Caco-2 (cell line): ENCODE results near the gene AUTS2. TPM values are rescaled to one million over a fixed set of nuclear protein-coding genes. Genes with fewer than 3 reads are reported as not detected.

Experiments
- BruUV-seq: library from RNA; stranded (reverse); fragments of 400-500 nt; replicated peaks from 2 replicates; lab custom pipeline; 2021; lab: Mats Ljungman, UMichigan
- CTCF ChIA-PET: fragments of 300-600 bp; sonication (Branson Sonifier 250); formaldehyde crosslinking; loops from one replicate; lab custom pipeline; 2022; ENCODE audit warnings: antibody characterized with exemption; lab: Charles Lee
- POLR2A ChIA-PET: fragments of 300-600 bp; sonication (Branson Sonifier 250); formaldehyde crosslinking; loops from one replicate; lab custom pipeline; 2022; ENCODE audit warnings: antibody characterized with exemption; lab: Charles Lee
- DNase-seq, 2 experiments: peaks; one replicate each; pipeline versions ENCODE4 v3.0.0 to v3.0.0-alpha.2; 2020 to 2022
- H3K27me3 ChIP-seq: replicated peaks from 2 replicates; pipeline ENCODE4 v1.6.0; 2011; ENCODE audit warnings: low read length; ENCODE audit not compliant: control insufficient read depth, insufficient read depth
- H3K36me3 ChIP-seq: 2 replicates; pipeline ENCODE4 v1.5.1; 2011; ENCODE audit warnings: low read length; ENCODE audit not compliant: control insufficient read depth, insufficient read depth
- H3K4me1 ChIP-seq: fragments of 250-450 bp; sonication (Bioruptor Pico); 2 replicates; pipeline ENCODE4 v1.5.1; 2020; ENCODE audit warnings: mild to moderate bottlenecking
- H3K4me3 ChIP-seq: 2 replicates; pipeline ENCODE4 v1.5.1; 2011; ENCODE audit warnings: low read depth, mild to moderate bottlenecking, control low read depth, low read length
- H3K9me3 ChIP-seq: fragments of 250-450 bp; sonication (Bioruptor Pico); 2 replicates; pipeline ENCODE4 v1.5.1; 2020; ENCODE audit warnings: mild to moderate bottlenecking, moderate library complexity
- H3K27ac Mint-ChIP-seq: one replicate; pipeline ENCODE4 v1.8.0; 2022; ENCODE audit warnings: mixed read lengths; ENCODE audit not compliant: unreplicated experiment
- H3K27me3 Mint-ChIP-seq: one replicate; pipeline ENCODE4 v1.8.0; 2022; ENCODE audit warnings: mixed read lengths; ENCODE audit not compliant: insufficient read depth, unreplicated experiment
- H3K36me3 Mint-ChIP-seq: one replicate; pipeline ENCODE4 v1.8.0; 2022; ENCODE audit warnings: mild to moderate bottlenecking, mixed read lengths; ENCODE audit not compliant: insufficient read depth, unreplicated experiment
- H3K4me1 Mint-ChIP-seq: one replicate; pipeline ENCODE4 v1.8.0; 2022; ENCODE audit warnings: low read depth, mixed read lengths; ENCODE audit not compliant: unreplicated experiment
- H3K4me3 Mint-ChIP-seq: one replicate; pipeline ENCODE4 v1.8.0; 2022; ENCODE audit warnings: mild to moderate bottlenecking, moderate library complexity, mixed read lengths; ENCODE audit not compliant: unreplicated experiment
- H3K9me3 Mint-ChIP-seq: one replicate; pipeline ENCODE4 v1.8.0; 2022; ENCODE audit warnings: mixed read lengths; ENCODE audit not compliant: unreplicated experiment
- intact Hi-C: fragments of 100-400 bp; cut with micrococcal nuclease; formaldehyde crosslinking; loops from one replicate; pipeline ENCODE4 v1.10.0; 2022; ENCODE audit not compliant: unreplicated experiment
- total RNA-seq: library from RNA; stranded (reverse); gene quantifications from 2 replicates; pipeline ENCODE4 v1.2.3, GENCODE V29; 2022
- TF ChIP-seq, protein P1 (sequence below), 2 experiments: fragments of 200-600 bp in 1 of 2; IDR thresholded peaks; 1 replicate in 1 of 2; 2 replicates in 1 of 2; pipeline versions ENCODE4 v1.5.1 to v1.8.0; 2011 to 2022; ENCODE audit warnings: antibody characterized with exemption in 1 of 2, control low read depth in 1 of 2, inconsistent platforms in 1 of 2, low read depth in 1 of 2, low read length in 1 of 2, mild to moderate bottlenecking in 1 of 2, moderate library complexity in 1 of 2; ENCODE audit not compliant: insufficient read depth in 1 of 2, severe bottlenecking in 1 of 2, unreplicated experiment in 1 of 2

The AUTS2 gene
- total RNA-seq, 1 experiment from 2014 or later: 37.1 TPM

DNA sequence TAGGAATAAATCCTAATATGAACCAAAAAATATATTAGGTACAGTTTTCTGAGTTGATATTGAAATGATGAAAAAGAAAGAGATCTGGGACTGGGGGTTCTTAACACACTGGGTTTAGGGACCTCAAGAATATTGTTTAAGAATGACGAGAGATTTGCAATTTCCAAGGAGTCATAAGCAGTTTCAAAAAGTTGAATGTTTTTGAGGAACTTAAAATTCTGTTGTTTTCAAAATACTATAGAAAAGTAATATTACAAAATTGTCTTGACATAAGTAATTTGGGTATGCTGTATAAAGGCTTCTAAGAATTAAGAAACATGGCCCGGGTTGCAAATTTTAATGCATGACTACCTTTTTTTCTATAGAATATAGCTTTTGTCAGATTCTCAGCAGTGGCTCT lies 88.1 kb downstream of the AUTS2 start:
- intact Hi-C loops: no loop called here
- no peaks in the 10 kb centered on the region for H3K4me1 ChIP-seq
- TF ChIP-seq, protein P1, sequence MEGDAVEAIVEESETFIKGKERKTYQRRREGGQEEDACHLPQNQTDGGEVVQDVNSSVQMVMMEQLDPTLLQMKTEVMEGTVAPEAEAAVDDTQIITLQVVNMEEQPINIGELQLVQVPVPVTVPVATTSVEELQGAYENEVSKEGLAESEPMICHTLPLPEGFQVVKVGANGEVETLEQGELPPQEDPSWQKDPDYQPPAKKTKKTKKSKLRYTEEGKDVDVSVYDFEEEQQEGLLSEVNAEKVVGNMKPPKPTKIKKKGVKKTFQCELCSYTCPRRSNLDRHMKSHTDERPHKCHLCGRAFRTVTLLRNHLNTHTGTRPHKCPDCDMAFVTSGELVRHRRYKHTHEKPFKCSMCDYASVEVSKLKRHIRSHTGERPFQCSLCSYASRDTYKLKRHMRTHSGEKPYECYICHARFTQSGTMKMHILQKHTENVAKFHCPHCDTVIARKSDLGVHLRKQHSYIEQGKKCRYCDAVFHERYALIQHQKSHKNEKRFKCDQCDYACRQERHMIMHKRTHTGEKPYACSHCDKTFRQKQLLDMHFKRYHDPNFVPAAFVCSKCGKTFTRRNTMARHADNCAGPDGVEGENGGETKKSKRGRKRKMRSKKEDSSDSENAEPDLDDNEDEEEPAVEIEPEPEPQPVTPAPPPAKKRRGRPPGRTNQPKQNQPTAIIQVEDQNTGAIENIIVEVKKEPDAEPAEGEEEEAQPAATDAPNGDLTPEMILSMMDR (IDR thresholded peaks at IDR 0.05; ENCODE audit: insufficient read depth in 1 of 2, low read depth in 1 of 2, low read length in 1 of 2, severe bottlenecking in 1 of 2, unreplicated experiment in 1 of 2): no peak
- no peaks in the 10 kb centered on the region for H3K9me3 ChIP-seq
- H3K4me3 ChIP-seq: no peak overlapping the region
- Mint-ChIP-seq H3K27me3 (no peaks in the 10 kb centered on the region), H3K36me3 (no peaks in the 10 kb centered on the region), H3K4me3 (no peak overlapping the region), H3K4me1 (no peaks in the 10 kb centered on the region), H3K27ac (no peak overlapping the region), H3K9me3 (no peaks in the 10 kb centered on the region)
- CTCF ChIA-PET: no interaction called here
- no peaks in the 10 kb centered on the region for H3K27me3 ChIP-seq
- DNase-seq: no peak
- no peaks in the 10 kb centered on the region for H3K36me3 ChIP-seq
- no TSS peak for BruUV-seq
- POLR2A ChIA-PET: no interaction called here

DNA sequence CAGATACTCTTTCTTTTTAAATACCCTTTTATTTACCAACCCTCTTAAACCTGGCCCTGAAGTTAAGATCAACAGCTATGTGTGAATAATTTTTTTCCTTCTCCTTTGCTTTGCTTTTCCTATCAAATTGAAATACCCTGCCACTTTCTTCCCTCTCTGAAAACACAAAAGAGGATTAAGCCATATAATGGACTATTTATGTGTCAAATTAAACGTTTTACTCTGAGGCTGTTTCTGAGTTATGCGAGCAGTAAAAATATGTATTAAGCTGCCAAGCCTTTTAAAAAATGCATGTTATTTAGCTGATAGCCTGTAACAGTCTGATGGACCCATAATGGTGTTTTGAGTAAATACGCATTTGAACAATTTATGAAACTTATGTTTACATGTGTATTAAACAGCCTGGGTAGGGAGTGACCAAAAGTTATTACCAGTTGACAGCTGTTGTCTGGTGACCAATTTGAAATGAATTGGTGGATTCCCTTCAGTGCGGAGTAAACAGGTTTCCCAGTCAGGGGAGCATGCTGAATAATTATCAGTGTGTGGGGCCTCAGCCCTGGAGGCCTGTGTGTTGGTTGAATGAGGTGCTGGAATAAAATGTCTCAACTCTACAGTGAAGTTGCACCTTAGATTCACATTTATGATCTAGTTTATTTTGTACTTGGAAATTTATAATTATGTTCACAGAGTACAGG lies 89.6 kb downstream of the AUTS2 start:
- ChIA-PET POLR2A (no interaction called here), CTCF (no interaction called here)
- no peaks in the 10 kb centered on the region for H3K27me3 Mint-ChIP-seq
- TF ChIP-seq, protein P1 (IDR thresholded peaks at IDR 0.05; ENCODE audit: insufficient read depth in 1 of 2, low read depth in 1 of 2, low read length in 1 of 2, severe bottlenecking in 1 of 2, unreplicated experiment in 1 of 2): no peak
- H3K9me3 ChIP-seq: no peaks in the 10 kb centered on the region
- intact Hi-C loops: no loop called here
- DNase-seq: peak in 1 of 2 experiments; percentile 11
- H3K4me3 ChIP-seq: no peak overlapping the region
- H3K4me1 Mint-ChIP-seq: no peaks in the 10 kb centered on the region
- no peaks in the 10 kb centered on the region for H3K36me3 Mint-ChIP-seq
- H3K36me3 ChIP-seq: no peaks in the 10 kb centered on the region
- H3K4me1 ChIP-seq: no peaks in the 10 kb centered on the region
- no peak overlapping the region for H3K27ac Mint-ChIP-seq
- no peak overlapping the region for H3K4me3 Mint-ChIP-seq
- H3K9me3 Mint-ChIP-seq: no peaks in the 10 kb centered on the region
- H3K27me3 ChIP-seq: no peaks in the 10 kb centered on the region
- no TSS peak for BruUV-seq

DNA sequence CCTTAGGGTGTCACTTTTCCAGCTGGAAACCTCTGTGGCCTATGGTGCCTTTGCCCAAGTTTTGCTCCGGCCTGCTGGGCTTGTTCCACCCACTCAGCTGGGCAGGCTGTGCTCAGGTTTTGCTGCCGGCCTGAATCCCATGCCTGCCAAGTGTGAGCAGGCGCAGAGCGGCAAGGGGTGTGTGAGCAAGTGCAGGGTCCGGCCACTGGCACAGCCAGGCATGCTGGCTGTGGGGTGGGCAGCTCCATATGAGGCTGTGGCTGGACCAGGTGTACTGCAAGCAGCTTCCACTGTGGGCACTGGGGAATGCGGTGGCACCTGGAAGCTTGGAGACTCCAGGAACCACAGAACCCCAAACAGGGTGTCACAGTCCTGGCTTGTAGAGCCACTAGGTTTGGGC lies 92.1 kb downstream of the AUTS2 start:
- CTCF ChIA-PET: no interaction called here
- intact Hi-C loops: no loop called here
- no peaks in the 10 kb centered on the region for H3K9me3 Mint-ChIP-seq

More for the DNA sequence above, 92.1 kb downstream of the AUTS2 start:
- Mint-ChIP-seq H3K4me1 (no peaks in the 10 kb centered on the region), H3K27ac (no peak overlapping the region), H3K36me3 (no peaks in the 10 kb centered on the region), H3K27me3 (peaks cover 5% of the 10 kb centered on the region), H3K4me3 (no peak overlapping the region)
- no peaks in the 10 kb centered on the region for H3K4me1 ChIP-seq
- no peak overlapping the region for H3K4me3 ChIP-seq
- DNase-seq: no peak
- no peaks in the 10 kb centered on the region for H3K9me3 ChIP-seq
- TF ChIP-seq, protein P1 (IDR thresholded peaks at IDR 0.05; ENCODE audit: insufficient read depth in 1 of 2, low read depth in 1 of 2, low read length in 1 of 2, severe bottlenecking in 1 of 2, unreplicated experiment in 1 of 2): no peak
- H3K27me3 ChIP-seq: no peaks in the 10 kb centered on the region
- H3K36me3 ChIP-seq: no peaks in the 10 kb centered on the region
- BruUV-seq: no TSS peak
- POLR2A ChIA-PET: no interaction called here
